HG03045 (cell line): ENCODE results near the gene FAM114A1.
"Not testable (repeated sequence)": the region's sequence is repeated elsewhere in the genome, so short reads cannot be mapped to it uniquely, and the experiment has no call there.

Source experiments
- ATAC-seq: cut with Tn5 transposase; IDR thresholded peaks from one replicate; pipeline ENCODE4 v1.9.1; 2021; ENCODE audit warnings: mild to moderate bottlenecking, moderate library complexity; ENCODE audit not compliant: unreplicated experiment

FAM114A1 gene

GRCh38 chr4:38959248-38959647, 91.6 kb downstream of the FAM114A1 start:
- not testable (repeated sequence) for ATAC-seq

- no peak for ATAC-seq
Observed at GRCh38 chr4:38964942-38965775, 97.6 kb downstream of the FAM114A1 start.

- no peak for ATAC-seq
Observed at GRCh38 chr4:38965866-38966265, 98.3 kb downstream of the FAM114A1 start.

GRCh38 chr4:38967260-38968095, 99.9 kb downstream of the FAM114A1 start:
- no peak for ATAC-seq

- no peak for ATAC-seq
Observed at GRCh38 chr4:38968668-38969067, 101.1 kb downstream of the FAM114A1 start.

- no peak for ATAC-seq
Observed at GRCh38 chr4:38976308-38976707, 108.7 kb downstream of the FAM114A1 start.

GRCh38 chr4:38979081-38979480, 111.5 kb downstream of the FAM114A1 start:
- ATAC-seq, result no peak

- no peak for ATAC-seq
Observed at GRCh38 chr4:38979511-38980230, 112.1 kb downstream of the FAM114A1 start.

- no peak for ATAC-seq
Observed at GRCh38 chr4:38980903-38981676, 113.5 kb downstream of the FAM114A1 start.

- no peak for ATAC-seq
Observed at GRCh38 chr4:38982361-38983095, 114.9 kb downstream of the FAM114A1 start.

GRCh38 chr4:38983291-38983690, 115.7 kb downstream of the FAM114A1 start:
- no peak for ATAC-seq

GRCh38 chr4:38983787-38984598, 116.4 kb downstream of the FAM114A1 start:
- ATAC-seq, result no peak

GRCh38 chr4:38985410-38986100, 117.9 kb downstream of the FAM114A1 start:
- no peak for ATAC-seq

- no peak for ATAC-seq
Observed at GRCh38 chr4:38987491-38987890, 119.9 kb downstream of the FAM114A1 start.

GRCh38 chr4:38988353-38988752, 120.7 kb downstream of the FAM114A1 start:
- ATAC-seq, result not testable (repeated sequence)

- ATAC-seq, result no peak
Observed at GRCh38 chr4:38989487-38989886, 121.9 kb downstream of the FAM114A1 start.

- no peak for ATAC-seq
Observed at GRCh38 chr4:38990241-38990640, 122.6 kb downstream of the FAM114A1 start.

- no peak for ATAC-seq
Observed at GRCh38 chr4:38993683-38994082, 126.1 kb downstream of the FAM114A1 start.
